ENCODE results near the gene MPZL1.
"Not testable (repeated sequence)": the region's sequence is repeated elsewhere in the genome, so short reads cannot be mapped to it uniquely, and the experiment has no call there.

MPZL1 gene

GRCh38 chr1:167719715-167720421 lies 1.9 kb upstream of the MPZL1 start:
- DNase-seq = not testable (repeated sequence)

GRCh38 chr1:167720965-167721616 lies 691 bp upstream of the MPZL1 start:
- no peak for DNase-seq

- DNase-seq = no peak
These were observed 529 bp downstream of the MPZL1 start for GRCh38 chr1:167722152-167722869.

- DNase-seq = no peak
These were observed 1.1 kb downstream of the MPZL1 start for GRCh38 chr1:167722870-167723251.

GRCh38 chr1:167723707-167724323 lies 2.0 kb downstream of the MPZL1 start:
- no peak for DNase-seq

- DNase-seq = no peak
These were observed 4.2 kb downstream of the MPZL1 start for GRCh38 chr1:167726008-167726407.

GRCh38 chr1:167728818-167729410 lies 7.1 kb downstream of the MPZL1 start:
- no peak for DNase-seq

GRCh38 chr1:167734227-167734626 lies 12.4 kb downstream of the MPZL1 start:
- no peak for DNase-seq

GRCh38 chr1:167734841-167735240 lies 13.1 kb downstream of the MPZL1 start:
- no peak for DNase-seq

- DNase-seq = no peak
These were observed 15.4 kb downstream of the MPZL1 start for GRCh38 chr1:167737169-167737568.

GRCh38 chr1:167738158-167738557 lies 16.4 kb downstream of the MPZL1 start:
- DNase-seq = no peak

- no peak for DNase-seq
These were observed 18.0 kb downstream of the MPZL1 start for GRCh38 chr1:167739752-167740151.

- DNase-seq = not testable (repeated sequence)
These were observed 19.3 kb downstream of the MPZL1 start for GRCh38 chr1:167741103-167741502.

GRCh38 chr1:167742392-167743057 lies 20.7 kb downstream of the MPZL1 start:
- not testable (repeated sequence) for DNase-seq

GRCh38 chr1:167744901-167745300 lies 23.1 kb downstream of the MPZL1 start:
- no peak for DNase-seq

- no peak for DNase-seq
These were observed 24.4 kb downstream of the MPZL1 start for GRCh38 chr1:167746013-167746672.

GRCh38 chr1:167746988-167747655 lies 25.3 kb downstream of the MPZL1 start:
- DNase-seq = no peak

- DNase-seq = no peak
These were observed 26.2 kb downstream of the MPZL1 start for GRCh38 chr1:167747988-167748387.

- DNase-seq = no peak
These were observed 27.1 kb downstream of the MPZL1 start for GRCh38 chr1:167748906-167749305.

- no peak for DNase-seq
These were observed 28.0 kb downstream of the MPZL1 start for GRCh38 chr1:167749741-167750140.

GRCh38 chr1:167750641-167751040 lies 28.9 kb downstream of the MPZL1 start:
- no peak for DNase-seq
